Gastroesophageal sphincter (tissue), 4 donors: Measurements from ENCODE around the gene SSBP3. TPM values are rescaled to one million over a fixed set of nuclear protein-coding genes. Genes with fewer than 3 reads are reported as not detected.

Experiments
- ATAC-seq: fragments of 150-250 bp; one replicate; pipeline ENCODE4 v1.9.1; 2016; ENCODE audit warnings: mild to moderate bottlenecking, moderate library complexity
- H3K27ac ChIP-seq, 4 donors: fragments of 200-600 bp; sonication (generic) in 3 of 4; 1 replicate in 3 of 4; 2 replicates in 1 of 4; pipeline ENCODE4 v1.5.1; 2016 to 2019
- H3K27me3 ChIP-seq: fragments of 200-600 bp; sonication (generic); one replicate; pipeline ENCODE4 v1.5.1; 2019
- H3K36me3 ChIP-seq, 2 donors: fragments of 200-600 bp; sonication (generic); one replicate each; pipeline ENCODE4 v1.5.1; 2019; ENCODE audit warnings: control low read depth in 1 of 2
- H3K4me1 ChIP-seq, 3 donors: fragments of 200-600 bp; sonication (generic); 1 replicate in 2 of 3; 2 replicates in 1 of 3; pipeline ENCODE4 v1.5.1; 2016 to 2019; ENCODE audit warnings: control low read depth in 2 of 3
- H3K4me3 ChIP-seq, 2 donors: fragments of 200-600 bp; sonication (generic); one replicate each; pipeline ENCODE4 v1.5.1; 2019; ENCODE audit warnings: mild to moderate bottlenecking in 1 of 2, moderate library complexity in 1 of 2
- H3K9me3 ChIP-seq, 3 donors: fragments of 200-600 bp; sonication (generic); one replicate each; pipeline ENCODE4 v1.5.1; 2017 to 2019; ENCODE audit warnings: control low read depth in 2 of 3
- CTCF ChIP-seq, 4 experiments: fragments of 200-600 bp in 2 of 4; fragments of 450-650 bp in 2 of 4; sonication (generic) in 1 of 4; IDR thresholded peaks; one replicate each; pipeline ENCODE4 v1.5.1; 2017 to 2019; ENCODE audit warnings: antibody characterized with exemption in 4 of 4, mild to moderate bottlenecking in 2 of 4, moderate library complexity in 2 of 4
- EP300 ChIP-seq: sonication (generic); formaldehyde crosslinking; IDR thresholded peaks from one replicate; pipeline ENCODE4 v1.6.1; 2017; ENCODE audit warnings: antibody characterized with exemption, mild to moderate bottlenecking
- POLR2A ChIP-seq, 2 donors: fragments of 450-650 bp; IDR thresholded peaks; one replicate each; pipeline ENCODE4 v1.6.1; 2017; ENCODE audit warnings: antibody characterized with exemption in 2 of 2, mild to moderate bottlenecking in 2 of 2, moderate library complexity in 1 of 2
- POLR2AphosphoS5 ChIP-seq: sonication (generic); formaldehyde crosslinking; IDR thresholded peaks from one replicate; pipeline ENCODE4 v1.6.1; 2017; ENCODE audit warnings: antibody characterized with exemption
- WGBS, 2 donors: methylation state at CpG; one replicate each; pipeline ENCODE4 v1.1.5; 2018; ENCODE audit warnings: low coverage in 1 of 2; 5-methylcytosine and 5-hydroxymethylcytosine counted together
- total RNA-seq, 4 donors: library from RNA; depleted of rRNA; stranded (reverse); fragments of >200 nt; gene quantifications; one replicate each; pipeline ENCODE4 v1.1.0, GENCODE V29; 2016

The SSBP3 gene
- total RNA-seq, 4 donors from 2014 or later, result 40.8 to 46.7 (median 45.5) TPM

GRCh38 chr1:54439550-54440223, 33.5 kb upstream of the SSBP3 start:
- TF ChIP-seq POLR2A (IDR thresholded peaks at IDR 0.05) (no peak), CTCF (IDR thresholded peaks at IDR 0.05) (no peak), EP300 (no peak), POLR2AphosphoS5 (no peak)
- 63 to 79% methylated on average over 3 of the region's 7 CpGs for WGBS, 2 donors

GRCh38 chr1:54437783-54438182, 31.6 kb upstream of the SSBP3 start:
- no peaks in the 10 kb centered on the region for H3K27me3 ChIP-seq
- H3K4me3 ChIP-seq, result no peak overlapping the region
- ATAC-seq, result no peak
- no peaks in the 10 kb centered on the region for H3K4me1 ChIP-seq
- H3K27ac ChIP-seq, result no peak overlapping the region
- H3K36me3 ChIP-seq, result no peaks in the 10 kb centered on the region
- 76 to 100% methylated on average over 1 to 5 of the region's 6 CpGs for WGBS, 2 donors
- no peaks in the 10 kb centered on the region for H3K9me3 ChIP-seq
- TF ChIP-seq CTCF (IDR thresholded peaks at IDR 0.05) (no peak), EP300 (no peak), POLR2AphosphoS5 (no peak), POLR2A (IDR thresholded peaks at IDR 0.05) (no peak)

More at GRCh38 chr1:54439550-54440223, 33.5 kb upstream of the SSBP3 start:
- Histone ChIP-seq H3K27ac (no peak overlapping the region), H3K4me3 (no peak overlapping the region), H3K9me3 (no peaks in the 10 kb centered on the region), H3K27me3 (no peaks in the 10 kb centered on the region), H3K36me3 (no peaks in the 10 kb centered on the region), H3K4me1 (no peaks in the 10 kb centered on the region)
- no peak for ATAC-seq

- Histone ChIP-seq H3K36me3 (no peaks in the 10 kb centered on the region), H3K9me3 (no peaks in the 10 kb centered on the region), H3K27ac (no peak overlapping the region), H3K27me3 (no peaks in the 10 kb centered on the region), H3K4me3 (no peak overlapping the region), H3K4me1 (no peaks in the 10 kb centered on the region)
- whole genome bisulfite sequencing, 2 donors, result 71 to 73% methylated on average over 2 to 4 of the region's 5 CpGs
- no peak for TF ChIP-seq EP300
- no peak for TF ChIP-seq POLR2A (IDR thresholded peaks at IDR 0.05)
- TF ChIP-seq CTCF (IDR thresholded peaks at IDR 0.05), result no peak
- TF ChIP-seq POLR2AphosphoS5, result no peak
- no peak for ATAC-seq
Measured at GRCh38 chr1:54436826-54437225, 30.6 kb upstream of the SSBP3 start.

- no peaks in the 10 kb centered on the region for H3K36me3 ChIP-seq
- TF ChIP-seq CTCF (IDR thresholded peaks at IDR 0.05) (no peak), EP300 (no peak), POLR2A (IDR thresholded peaks at IDR 0.05) (no peak), POLR2AphosphoS5 (no peak)
- no peak overlapping the region for H3K4me3 ChIP-seq
- no peak overlapping the region for H3K27ac ChIP-seq
- H3K4me1 ChIP-seq, result no peaks in the 10 kb centered on the region
- H3K9me3 ChIP-seq, result no peaks in the 10 kb centered on the region
- WGBS, 2 donors, result 75 to 100% methylated on average over 1 to 2 of the region's 6 CpGs
- ATAC-seq, result no peak
- H3K27me3 ChIP-seq, result no peaks in the 10 kb centered on the region
Measured at GRCh38 chr1:54429838-54430237, 23.6 kb upstream of the SSBP3 start.

- no peaks in the 10 kb centered on the region for H3K9me3 ChIP-seq
- whole genome bisulfite sequencing, 2 donors, result 55 to 80% methylated on average over 4 to 9 of the region's 10 CpGs
- no peaks in the 10 kb centered on the region for H3K36me3 ChIP-seq
- no peak for ATAC-seq
- no peak for TF ChIP-seq EP300
- no peak for TF ChIP-seq POLR2A (IDR thresholded peaks at IDR 0.05)
- H3K27me3 ChIP-seq, result no peaks in the 10 kb centered on the region
- H3K4me3 ChIP-seq, result no peak overlapping the region
- no peaks in the 10 kb centered on the region for H3K4me1 ChIP-seq
- no peak overlapping the region for H3K27ac ChIP-seq
Measured at GRCh38 chr1:54428837-54429518, 22.8 kb upstream of the SSBP3 start.
